GM19397 (cell line): ENCODE data around the gene PCGF3.

Experiments used
- ATAC-seq: cut with Tn5 transposase; IDR thresholded peaks from one replicate; pipeline ENCODE4 v1.9.1; 2021; ENCODE audit warnings: mild to moderate bottlenecking, moderate library complexity; ENCODE audit not compliant: unreplicated experiment

Gene PCGF3

GRCh38 chr4:819401-820229 is 114.0 kb downstream of the PCGF3 start:
- ATAC-seq = no peak
